Measurements from ENCODE around the gene EFCAB8.
"Not testable (repeated sequence)": the region's sequence is repeated elsewhere in the genome, so short reads cannot be mapped to it uniquely, and the experiment has no call there.

The EFCAB8 gene

DNA sequence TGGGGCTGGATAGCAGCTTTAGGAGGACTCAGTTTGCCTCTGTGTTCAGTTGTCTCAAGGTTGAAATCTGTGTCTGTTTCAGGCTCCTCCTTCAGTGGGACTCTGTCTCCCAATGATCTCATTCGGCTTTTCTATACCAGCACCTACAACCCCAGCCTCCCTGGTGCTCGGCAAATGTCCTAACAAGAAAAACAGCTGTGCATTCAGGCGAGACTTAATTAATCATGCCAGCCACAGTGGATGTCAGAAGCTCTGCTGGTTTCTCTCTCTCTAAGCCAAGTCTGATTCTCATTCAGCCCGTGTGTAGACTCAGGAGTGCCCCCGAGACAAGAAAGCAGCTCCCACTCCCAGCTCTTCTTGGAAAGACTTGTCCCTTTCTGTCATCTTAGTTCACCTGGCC lies 98.7 kb downstream of the EFCAB8 start:
- no peak for DNase-seq (ENCODE audit: extremely low read depth, low read depth)
- no peak overlapping the region for H3K4me3 ChIP-seq (replicated peaks; ENCODE audit: low read depth, low read length)

DNA sequence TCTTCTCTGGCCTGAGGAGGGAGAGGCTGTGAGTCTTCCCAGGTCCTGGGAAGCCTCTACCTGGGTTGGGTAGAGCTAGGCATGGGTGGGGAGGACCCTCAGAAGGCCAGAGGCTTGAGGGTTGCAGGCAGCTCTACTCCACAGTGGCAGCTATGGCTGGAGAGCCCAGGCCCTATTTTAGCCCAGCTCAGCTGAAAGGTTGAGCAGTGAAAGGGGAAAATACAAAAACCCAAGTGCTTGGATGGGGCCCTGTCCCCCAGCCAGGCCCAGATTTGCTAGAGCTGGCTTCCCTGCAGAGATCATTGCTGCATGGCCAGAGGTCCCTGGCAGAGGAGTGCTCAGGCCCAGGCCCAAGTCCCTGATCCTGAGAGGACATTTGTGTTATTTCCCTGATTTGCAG lies 99.9 kb downstream of the EFCAB8 start:
- H3K4me3 ChIP-seq (replicated peaks; ENCODE audit: low read depth, low read length), result no peak overlapping the region
- TF ChIP-seq, protein P1, sequence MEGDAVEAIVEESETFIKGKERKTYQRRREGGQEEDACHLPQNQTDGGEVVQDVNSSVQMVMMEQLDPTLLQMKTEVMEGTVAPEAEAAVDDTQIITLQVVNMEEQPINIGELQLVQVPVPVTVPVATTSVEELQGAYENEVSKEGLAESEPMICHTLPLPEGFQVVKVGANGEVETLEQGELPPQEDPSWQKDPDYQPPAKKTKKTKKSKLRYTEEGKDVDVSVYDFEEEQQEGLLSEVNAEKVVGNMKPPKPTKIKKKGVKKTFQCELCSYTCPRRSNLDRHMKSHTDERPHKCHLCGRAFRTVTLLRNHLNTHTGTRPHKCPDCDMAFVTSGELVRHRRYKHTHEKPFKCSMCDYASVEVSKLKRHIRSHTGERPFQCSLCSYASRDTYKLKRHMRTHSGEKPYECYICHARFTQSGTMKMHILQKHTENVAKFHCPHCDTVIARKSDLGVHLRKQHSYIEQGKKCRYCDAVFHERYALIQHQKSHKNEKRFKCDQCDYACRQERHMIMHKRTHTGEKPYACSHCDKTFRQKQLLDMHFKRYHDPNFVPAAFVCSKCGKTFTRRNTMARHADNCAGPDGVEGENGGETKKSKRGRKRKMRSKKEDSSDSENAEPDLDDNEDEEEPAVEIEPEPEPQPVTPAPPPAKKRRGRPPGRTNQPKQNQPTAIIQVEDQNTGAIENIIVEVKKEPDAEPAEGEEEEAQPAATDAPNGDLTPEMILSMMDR (IDR thresholded peaks at IDR 0.05; ENCODE audit: low read depth, low read length, missing control alignments), result no peak
- DNase-seq (ENCODE audit: extremely low read depth, low read depth), result no peak

More for the DNA sequence above, 98.7 kb downstream of the EFCAB8 start:
- TF ChIP-seq, protein P1 (IDR thresholded peaks at IDR 0.05; ENCODE audit: low read depth, low read length, missing control alignments), result no peak

DNA sequence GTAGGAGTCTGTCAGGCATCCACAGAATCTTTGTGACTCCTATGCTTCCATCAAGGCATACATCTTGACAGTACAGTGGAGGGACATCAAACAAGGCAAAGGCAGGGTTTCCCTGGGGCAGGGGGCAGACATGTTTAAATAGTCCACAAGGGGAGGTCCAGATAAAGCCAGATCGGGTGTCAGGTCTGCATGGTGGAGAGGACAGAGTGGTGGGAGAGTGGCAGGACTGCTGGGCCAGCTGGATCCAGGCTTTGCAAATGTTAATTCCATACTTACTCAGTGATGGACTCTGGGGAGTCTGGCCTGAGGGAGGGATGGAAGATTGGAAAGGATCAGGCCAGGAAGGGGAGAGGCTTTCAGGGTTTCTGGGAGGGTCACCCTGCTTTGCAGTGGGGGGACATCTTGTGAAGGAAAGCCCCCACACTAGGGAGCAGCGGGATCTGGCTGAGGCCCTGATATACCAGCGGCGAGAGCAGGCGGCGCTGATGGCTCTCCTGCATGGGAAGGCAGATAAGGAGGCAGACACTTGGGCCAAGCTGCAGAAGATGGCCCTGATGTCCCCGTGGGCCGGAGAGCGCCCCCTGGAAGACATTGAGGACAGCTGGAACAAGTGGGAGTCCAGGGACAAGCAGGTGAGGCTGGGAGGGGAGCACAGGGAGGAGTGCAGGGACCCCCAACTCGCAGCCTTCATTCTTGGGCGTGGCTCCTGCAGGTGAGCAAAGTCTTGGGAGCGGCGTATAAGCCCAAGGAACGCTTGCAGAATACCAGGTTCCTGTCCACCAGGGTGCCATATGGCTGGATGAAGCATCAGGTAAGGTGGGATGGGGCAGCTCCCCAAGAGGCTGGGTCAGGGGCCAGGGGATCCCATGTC lies 100.9 kb downstream of the EFCAB8 start:
- DNase-seq (ENCODE audit: extremely low read depth, low read depth), result no peak
- H3K4me3 ChIP-seq (replicated peaks; ENCODE audit: low read depth, low read length), result no peak overlapping the region
- TF ChIP-seq, protein P1 (IDR thresholded peaks at IDR 0.05; ENCODE audit: low read depth, low read length, missing control alignments), result no peak

DNA sequence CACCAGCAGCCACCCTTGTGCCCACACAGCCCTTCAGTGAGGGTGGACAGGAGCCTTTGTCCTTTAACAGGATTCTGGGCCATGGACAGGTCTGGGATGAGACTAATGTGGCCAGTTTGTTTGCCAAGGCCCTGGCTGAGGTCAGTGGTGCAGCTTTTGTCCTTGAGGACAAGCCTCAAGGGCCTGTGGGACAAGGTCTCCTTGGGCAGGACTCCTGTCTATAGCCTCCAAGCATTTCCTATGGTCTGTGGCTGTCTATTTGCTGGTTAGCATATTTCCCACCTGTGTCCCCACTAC lies 101.4 kb downstream of the EFCAB8 start:
- no peak overlapping the region for H3K4me3 ChIP-seq (replicated peaks; ENCODE audit: low read depth, low read length)
- TF ChIP-seq, protein P1 (IDR thresholded peaks at IDR 0.05; ENCODE audit: low read depth, low read length, missing control alignments), result no peak
- no peak for DNase-seq (ENCODE audit: extremely low read depth, low read depth)

DNA sequence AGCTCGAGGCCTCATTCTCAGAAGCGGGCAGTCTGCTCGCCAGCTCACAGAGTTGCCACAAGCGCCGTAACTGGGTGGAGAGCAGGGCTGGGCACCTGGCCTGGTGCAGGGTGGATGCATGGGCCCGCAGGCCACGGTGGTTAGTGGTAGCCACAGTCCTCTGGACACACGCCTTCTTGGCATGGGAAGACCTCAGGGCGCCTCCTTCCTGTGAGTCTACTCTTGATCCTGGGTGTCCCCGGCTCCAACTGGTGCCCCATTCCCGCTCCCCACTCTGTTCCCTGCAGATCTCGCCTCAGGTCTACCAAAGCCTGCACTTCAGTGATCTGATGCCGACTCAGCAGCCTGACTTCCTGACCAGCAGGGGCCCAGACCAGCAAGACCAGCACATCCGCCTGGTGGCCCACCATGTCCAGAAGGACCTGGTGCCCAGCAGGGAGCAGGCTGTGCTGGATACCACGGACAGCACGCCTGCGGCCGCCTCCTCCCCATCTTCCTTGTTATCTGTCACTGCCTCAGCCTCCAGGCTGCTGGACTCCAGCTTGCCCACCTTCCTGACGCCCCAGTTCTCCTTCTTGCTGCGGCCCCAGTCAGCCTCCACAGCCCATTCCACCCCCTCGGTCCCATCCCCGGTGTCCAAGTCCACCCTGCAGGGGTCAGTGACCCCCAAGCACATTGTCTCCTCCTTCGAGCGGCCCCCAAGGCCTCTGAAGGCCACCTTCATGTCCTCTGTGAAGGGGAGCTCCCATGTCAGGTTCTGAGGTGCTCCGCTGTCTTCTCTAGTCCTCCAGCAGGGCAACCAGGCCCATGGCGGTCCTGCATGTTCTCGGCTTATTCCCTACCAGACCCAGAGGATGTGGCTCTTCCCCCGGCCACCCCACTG lies 102.4 kb downstream of the EFCAB8 start:
- TF ChIP-seq, protein P1 (IDR thresholded peaks at IDR 0.05; ENCODE audit: low read depth, low read length, missing control alignments), result no peak
- no peak for DNase-seq (ENCODE audit: extremely low read depth, low read depth)
- no peak overlapping the region for H3K4me3 ChIP-seq (replicated peaks; ENCODE audit: low read depth, low read length)

DNA sequence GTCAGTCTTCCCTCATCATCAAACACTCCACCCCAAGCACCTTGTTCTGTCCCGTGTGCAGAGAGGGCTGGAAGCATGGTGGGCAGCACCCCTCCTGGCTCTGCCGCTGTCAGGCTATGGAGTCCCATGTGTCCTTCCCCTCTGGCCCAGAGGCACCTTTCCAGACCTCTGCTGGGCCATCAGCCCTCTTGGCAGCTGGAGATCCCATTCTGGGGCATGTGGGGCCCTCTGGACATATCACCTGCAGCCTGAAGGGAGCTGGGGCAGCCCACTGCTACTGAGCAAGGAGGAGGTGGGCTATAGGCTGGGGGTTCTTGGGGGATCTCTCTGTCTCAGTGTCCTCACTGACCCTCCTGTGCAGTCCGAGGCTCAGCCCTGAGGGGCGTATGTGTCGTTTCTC lies 103.3 kb downstream of the EFCAB8 start:
- TF ChIP-seq, protein P1 (IDR thresholded peaks at IDR 0.05; ENCODE audit: low read depth, low read length, missing control alignments), result no peak
- DNase-seq (ENCODE audit: extremely low read depth, low read depth), result no peak
- H3K4me3 ChIP-seq (replicated peaks; ENCODE audit: low read depth, low read length), result no peak overlapping the region

DNA sequence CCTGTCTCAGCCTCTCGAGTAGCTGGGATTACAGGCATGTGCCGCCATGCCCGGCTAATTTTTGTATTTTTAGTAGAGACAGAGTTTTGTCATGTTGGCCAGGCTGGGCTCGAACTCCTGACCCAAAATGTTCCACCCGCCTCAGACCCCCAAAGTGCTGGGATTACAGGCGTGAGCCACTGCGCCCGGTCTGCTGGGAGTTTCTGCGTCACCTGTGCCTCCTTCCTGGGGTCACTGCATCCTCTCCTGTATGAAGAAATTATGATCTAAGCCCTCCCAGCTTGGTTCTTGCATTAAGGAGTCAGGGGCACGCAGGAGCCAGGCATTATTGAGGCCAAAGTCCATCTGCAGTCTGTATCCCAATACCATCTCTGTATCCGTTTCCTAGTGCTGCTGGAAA lies 103.9 kb downstream of the EFCAB8 start:
- not testable (repeated sequence) for H3K4me3 ChIP-seq (replicated peaks; ENCODE audit: low read depth, low read length); DNase-seq (ENCODE audit: extremely low read depth, low read depth)

Measured in HFF-Myc (cell line).